ENCODE measurements around the gene VIPR2. TPM values are rescaled to one million over a fixed set of nuclear protein-coding genes. Genes with fewer than 3 reads are reported as not detected.
"Not testable (repeated sequence)": the region's sequence is repeated elsewhere in the genome, so short reads cannot be mapped to it uniquely, and the experiment has no call there.

The VIPR2 gene
- total and polyA plus RNA-seq, 7 experiments from 2014 or later = 0.27 to 1.3 (median 0.98) TPM; not detected in 4

DNA sequence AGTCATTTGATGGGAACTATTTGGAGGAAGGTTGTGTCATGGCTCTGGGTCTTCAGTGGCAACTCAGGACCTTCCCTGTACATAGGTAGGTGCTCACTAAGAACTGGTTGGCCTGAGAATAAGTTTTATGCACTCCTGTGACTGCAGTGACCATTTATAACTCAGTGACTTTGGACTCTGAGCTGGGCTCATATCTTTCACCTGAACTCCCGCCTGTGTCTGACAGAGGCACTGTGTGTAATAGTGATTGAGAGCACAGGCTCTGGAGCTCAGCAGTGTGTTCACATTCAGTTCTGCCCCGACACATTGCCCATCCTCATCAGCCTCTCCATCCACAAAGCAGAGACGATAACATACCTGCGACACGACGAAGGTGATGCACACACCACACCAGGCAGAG lies 34.6 kb upstream of the VIPR2 start:
- peaks cover 4 to 38% (median 10%) of the 10 kb centered on the region in 11 donors for H3K9me3 Mint-ChIP-seq
- H3K9me3 ChIP-seq (ENCODE audit: control insufficient read depth in 2 of 3, low read length in 3 of 3) = peaks cover 0 to 4% (median 3%) of the 10 kb centered on the region in 3 experiments
- no peak overlapping the region for H3K4me3 ChIP-seq (ENCODE audit: low read length)
- ChIA-PET CTCF (no interaction called here), POLR2A (no interaction called here)
- H3K36me3 ChIP-seq (ENCODE audit: control insufficient read depth in 2 of 3, insufficient read depth in 3 of 3, low read length in 3 of 3) = no peaks in the 10 kb centered on the region
- ATAC-seq (no peak), DNase-seq (no peak)
- no peak overlapping the region for H3K4me3 Mint-ChIP-seq
- peaks cover 0 to 5% (median 3%) of the 10 kb centered on the region in 5 donors for H3K36me3 Mint-ChIP-seq
- intact Hi-C loops (cut with micrococcal nuclease) = no loop called here
- peak overlapping the region in 1 of 9 donors; percentile 42 for H3K27ac Mint-ChIP-seq
- H3K27me3 Mint-ChIP-seq = peaks cover 7 to 34% (median 22%) of the 10 kb centered on the region in 5 donors
- H3K4me1 ChIP-seq (ENCODE audit: control insufficient read depth in 2 of 2, insufficient read depth in 2 of 2, low read length in 2 of 2) = peaks cover 14 to 15% of the 10 kb centered on the region in 2 donors
- peaks cover 7 to 20% (median 12%) of the 10 kb centered on the region in 7 donors for H3K4me1 Mint-ChIP-seq
- no peak overlapping the region for H3K27ac ChIP-seq (ENCODE audit: low read depth, low read length)
- no peaks in the 10 kb centered on the region for H3K27me3 ChIP-seq (ENCODE audit: control insufficient read depth in 2 of 2, insufficient read depth in 2 of 2, low read length in 2 of 2)

DNA sequence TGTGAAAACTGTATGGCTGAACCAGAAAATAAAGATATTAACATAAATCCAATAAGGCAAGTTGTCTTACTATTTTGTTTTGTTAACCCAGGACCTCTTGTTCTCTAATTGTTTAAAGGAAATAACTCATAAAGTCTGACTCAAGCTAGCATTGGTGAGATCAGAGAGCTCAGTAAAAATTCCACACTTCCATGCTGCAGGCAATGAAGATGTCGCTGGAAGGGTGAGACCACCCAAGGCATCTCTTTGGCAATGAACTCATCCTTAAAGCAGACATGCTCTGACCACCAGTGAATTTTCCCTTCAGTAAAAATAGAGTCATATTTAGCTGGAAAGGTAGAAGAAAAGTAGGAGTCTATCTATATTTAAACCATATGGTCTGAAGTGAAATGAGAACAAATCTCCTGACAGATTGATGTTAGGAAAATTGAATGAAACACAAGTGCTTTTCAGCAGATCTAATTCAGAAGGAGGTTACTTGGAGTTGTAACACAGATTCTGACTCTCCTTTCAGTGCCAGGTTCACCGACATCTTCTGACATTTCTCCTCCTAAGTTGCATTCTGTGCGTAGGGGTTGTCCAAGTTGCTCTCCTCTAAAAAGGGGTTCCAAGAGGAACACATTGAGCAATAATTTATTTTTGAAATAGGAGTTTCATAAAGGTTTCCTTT lies 32.8 kb upstream of the VIPR2 start:
- H3K27ac ChIP-seq (ENCODE audit: low read depth, low read length) = no peak overlapping the region
- Mint-ChIP-seq H3K4me1 (peaks cover 7 to 32% (median 24%) of the 10 kb centered on the region in 7 donors), H3K27ac (no peak overlapping the region), H3K4me3 (no peak overlapping the region), H3K27me3 (peaks cover 0 to 26% (median 11%) of the 10 kb centered on the region in 5 donors), H3K9me3 (peaks cover 7 to 42% (median 11%) of the 10 kb centered on the region in 11 donors), H3K36me3 (peaks cover 0 to 10% (median 0%) of the 10 kb centered on the region in 5 donors)
- peaks cover 0 to 4% (median 3%) of the 10 kb centered on the region in 3 experiments for H3K9me3 ChIP-seq (ENCODE audit: control insufficient read depth in 2 of 3, low read length in 3 of 3)
- ATAC-seq (no peak), DNase-seq (no peak)
- H3K4me3 ChIP-seq (ENCODE audit: low read length) = no peak overlapping the region
- H3K27me3 ChIP-seq (ENCODE audit: control insufficient read depth in 2 of 2, insufficient read depth in 2 of 2, low read length in 2 of 2) = no peaks in the 10 kb centered on the region
- H3K36me3 ChIP-seq (ENCODE audit: control insufficient read depth in 2 of 3, insufficient read depth in 3 of 3, low read length in 3 of 3) = no peaks in the 10 kb centered on the region
- ChIA-PET POLR2A (no interaction called here), CTCF (no interaction called here)
- intact Hi-C loops (cut with micrococcal nuclease) = no loop called here
- H3K4me1 ChIP-seq (ENCODE audit: control insufficient read depth in 2 of 2, insufficient read depth in 2 of 2, low read length in 2 of 2) = peaks cover 19 to 22% of the 10 kb centered on the region in 2 donors

DNA sequence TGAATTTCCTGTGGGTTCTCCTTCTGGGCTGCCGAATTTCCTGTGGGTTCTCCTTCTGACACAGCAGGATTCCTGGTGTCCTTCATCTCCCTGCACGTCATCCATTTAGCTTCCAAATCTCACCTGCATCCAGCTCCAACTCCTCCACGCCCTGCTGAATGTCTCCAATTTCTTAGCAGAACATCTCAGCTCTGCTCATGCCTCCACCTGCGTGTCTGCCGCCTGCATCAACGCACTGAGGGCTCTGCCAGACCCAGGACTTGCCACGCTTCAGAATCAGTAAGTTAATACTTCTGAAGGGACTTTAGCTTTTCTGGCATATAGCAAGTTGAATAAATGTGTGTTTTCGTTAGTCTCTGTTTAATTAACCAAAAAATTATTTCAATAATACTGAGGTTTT lies 31.1 kb upstream of the VIPR2 start:
- H3K27ac ChIP-seq (ENCODE audit: low read depth, low read length) = no peak overlapping the region
- Mint-ChIP-seq H3K27ac (peak overlapping the region in 8 of 9 donors; percentile 13 to 82 (median 54)), H3K4me1 (peaks cover 7 to 32% (median 24%) of the 10 kb centered on the region in 7 donors), H3K27me3 (peaks cover 0 to 21% (median 11%) of the 10 kb centered on the region in 5 donors), H3K4me3 (peak overlapping the region in 1 of 10 donors; percentile 41), H3K36me3 (peaks cover 0 to 10% (median 0%) of the 10 kb centered on the region in 5 donors), H3K9me3 (peaks cover 5 to 42% (median 11%) of the 10 kb centered on the region in 11 donors)
- POLR2A ChIA-PET = no interaction called here
- intact Hi-C loops (cut with micrococcal nuclease) = no loop called here
- no peak overlapping the region for H3K4me3 ChIP-seq (ENCODE audit: low read length)
- no peak for ATAC-seq
- peak in 1 of 9 donors; percentile 9 for DNase-seq
- no peaks in the 10 kb centered on the region for H3K27me3 ChIP-seq (ENCODE audit: control insufficient read depth in 2 of 2, insufficient read depth in 2 of 2, low read length in 2 of 2)
- peaks cover 0 to 4% (median 3%) of the 10 kb centered on the region in 3 experiments for H3K9me3 ChIP-seq (ENCODE audit: control insufficient read depth in 2 of 3, low read length in 3 of 3)
- no peaks in the 10 kb centered on the region for H3K36me3 ChIP-seq (ENCODE audit: control insufficient read depth in 2 of 3, insufficient read depth in 3 of 3, low read length in 3 of 3)
- CTCF ChIA-PET = no interaction called here
- H3K4me1 ChIP-seq (ENCODE audit: control insufficient read depth in 2 of 2, insufficient read depth in 2 of 2, low read length in 2 of 2) = peaks cover 19 to 22% of the 10 kb centered on the region in 2 donors

DNA sequence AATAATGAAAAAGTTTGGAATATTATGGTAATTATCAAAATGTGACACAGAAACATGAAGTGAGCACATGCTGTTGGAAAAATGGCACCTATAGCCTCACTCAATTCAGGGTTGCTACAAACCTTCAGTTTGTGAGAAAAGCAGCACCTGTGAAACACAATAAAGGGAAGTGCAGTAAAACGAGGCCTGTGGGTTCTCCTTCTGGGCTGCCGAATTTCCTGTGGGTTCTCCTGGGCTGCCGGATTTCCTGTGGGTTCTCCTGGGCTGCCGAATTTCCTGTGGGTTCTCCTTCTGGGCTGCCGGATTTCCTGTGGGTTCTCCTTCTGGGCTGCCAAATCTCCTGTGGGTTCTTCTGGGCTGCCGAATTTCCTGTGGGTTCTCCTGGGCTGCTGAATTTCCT lies 30.4 kb upstream of the VIPR2 start:
- H3K27me3 ChIP-seq (ENCODE audit: control insufficient read depth in 2 of 2, insufficient read depth in 2 of 2, low read length in 2 of 2); H3K9me3 ChIP-seq (ENCODE audit: control insufficient read depth in 2 of 3, low read length in 3 of 3); intact Hi-C loops (cut with micrococcal nuclease); H3K36me3 ChIP-seq (ENCODE audit: control insufficient read depth in 2 of 3, insufficient read depth in 3 of 3, low read length in 3 of 3); H3K36me3 Mint-ChIP-seq; H3K27ac ChIP-seq (ENCODE audit: low read depth, low read length); CTCF ChIA-PET; H3K4me3 ChIP-seq (ENCODE audit: low read length); POLR2A ChIA-PET: not testable (repeated sequence)
- DNase-seq (peak in 6 of 9 donors; percentile 12 to 22 (median 22)), ATAC-seq (peak; percentile 53)
- peak overlapping the region in 1 of 10 donors; percentile 12 for H3K4me3 Mint-ChIP-seq
- H3K4me1 ChIP-seq (ENCODE audit: control insufficient read depth in 2 of 2, insufficient read depth in 2 of 2, low read length in 2 of 2) = peaks cover 19 to 22% of the 10 kb centered on the region in 2 donors
- peaks cover 2 to 44% (median 8%) of the 10 kb centered on the region in 11 donors for H3K9me3 Mint-ChIP-seq
- H3K27me3 Mint-ChIP-seq = peaks cover 4 to 16% (median 6%) of the 10 kb centered on the region in 5 donors
- peaks cover 7 to 32% (median 24%) of the 10 kb centered on the region in 7 donors for H3K4me1 Mint-ChIP-seq
- H3K27ac Mint-ChIP-seq = peak overlapping the region in 4 of 9 donors; percentile 6 to 65 (median 35)

DNA sequence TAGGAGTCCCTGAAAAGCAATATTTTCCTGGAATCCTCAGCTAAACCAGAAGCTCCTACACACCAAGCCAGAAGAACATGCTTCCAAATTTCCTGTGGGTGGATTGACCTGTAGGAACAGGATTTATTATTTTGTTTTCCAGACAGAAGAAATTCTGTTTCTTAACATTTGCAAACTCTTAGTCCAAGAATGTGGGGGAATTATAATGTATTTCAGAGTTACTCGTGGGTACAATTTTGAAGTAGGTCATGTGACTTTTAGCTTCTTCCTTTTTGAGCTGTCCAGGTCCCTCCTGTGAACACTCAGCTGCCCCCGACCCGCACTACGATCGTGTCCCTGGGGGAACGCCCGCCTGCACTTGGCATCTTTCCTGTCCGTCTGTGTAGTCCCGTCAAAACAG lies 27.7 kb upstream of the VIPR2 start:
- DNase-seq (no peak), ATAC-seq (no peak)
- CTCF ChIA-PET = no interaction called here
- Mint-ChIP-seq H3K36me3 (peaks cover 0 to 10% (median 0%) of the 10 kb centered on the region in 5 donors), H3K27me3 (peaks cover 0 to 10% (median 3%) of the 10 kb centered on the region in 5 donors), H3K9me3 (peaks cover 1 to 40% (median 8%) of the 10 kb centered on the region in 11 donors), H3K4me1 (peaks cover 7 to 31% (median 24%) of the 10 kb centered on the region in 7 donors), H3K27ac (no peak overlapping the region), H3K4me3 (no peak overlapping the region)
- Histone ChIP-seq H3K27ac (ENCODE audit: low read depth, low read length) (no peak overlapping the region), H3K9me3 (ENCODE audit: control insufficient read depth in 2 of 3, low read length in 3 of 3) (peaks cover 0 to 4% (median 3%) of the 10 kb centered on the region in 3 experiments), H3K27me3 (ENCODE audit: control insufficient read depth in 2 of 2, insufficient read depth in 2 of 2, low read length in 2 of 2) (no peaks in the 10 kb centered on the region), H3K4me1 (ENCODE audit: control insufficient read depth in 2 of 2, insufficient read depth in 2 of 2, low read length in 2 of 2) (peaks cover 19 to 22% of the 10 kb centered on the region in 2 donors), H3K4me3 (ENCODE audit: low read length) (no peak overlapping the region), H3K36me3 (ENCODE audit: control insufficient read depth in 2 of 3, insufficient read depth in 3 of 3, low read length in 3 of 3) (no peaks in the 10 kb centered on the region)
- intact Hi-C loops (cut with micrococcal nuclease) = no loop called here
- POLR2A ChIA-PET = no interaction called here

DNA sequence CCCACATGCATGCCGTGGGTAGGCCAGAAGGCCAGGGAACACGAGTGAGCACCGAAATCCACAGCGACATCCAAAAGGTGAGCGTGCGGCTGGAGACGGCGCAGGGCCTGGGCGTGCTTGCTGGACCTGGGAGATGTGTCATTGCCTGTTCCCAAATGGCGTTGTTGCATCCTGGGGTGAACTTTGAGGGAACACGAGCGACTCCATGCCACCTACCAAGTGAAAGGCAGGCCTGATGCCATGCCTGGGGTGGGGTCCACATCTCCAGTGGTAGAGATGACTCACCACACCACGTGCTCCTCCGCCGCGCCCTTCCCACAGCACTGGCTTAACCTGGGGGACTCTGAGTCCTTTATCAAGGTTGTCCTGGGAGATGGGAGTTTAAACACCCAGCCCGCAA lies 24.7 kb upstream of the VIPR2 start:
- H3K4me3 ChIP-seq (ENCODE audit: low read length) = no peak overlapping the region
- DNase-seq = no peak
- H3K9me3 Mint-ChIP-seq = peaks cover 0 to 28% (median 4%) of the 10 kb centered on the region in 11 donors
- H3K27ac ChIP-seq (ENCODE audit: low read depth, low read length) = no peak overlapping the region
- ChIA-PET CTCF (no interaction called here), POLR2A (no interaction called here)
- ATAC-seq = no peak
- H3K4me3 Mint-ChIP-seq = no peak overlapping the region
- peaks cover 0 to 5% (median 0%) of the 10 kb centered on the region in 5 donors for H3K36me3 Mint-ChIP-seq
- H3K4me1 Mint-ChIP-seq = peaks cover under 1 to 13% (median 10%) of the 10 kb centered on the region in 7 donors
- H3K9me3 ChIP-seq (ENCODE audit: control insufficient read depth in 2 of 3, low read length in 3 of 3) = no peaks in the 10 kb centered on the region
- no peaks in the 10 kb centered on the region for H3K36me3 ChIP-seq (ENCODE audit: control insufficient read depth in 2 of 3, insufficient read depth in 3 of 3, low read length in 3 of 3)
- peaks cover 6 to 8% of the 10 kb centered on the region in 2 donors for H3K4me1 ChIP-seq (ENCODE audit: control insufficient read depth in 2 of 2, insufficient read depth in 2 of 2, low read length in 2 of 2)
- H3K27me3 ChIP-seq (ENCODE audit: control insufficient read depth in 2 of 2, insufficient read depth in 2 of 2, low read length in 2 of 2) = no peaks in the 10 kb centered on the region
- H3K27me3 Mint-ChIP-seq = peaks cover 0 to 10% (median 3%) of the 10 kb centered on the region in 5 donors
- no peak overlapping the region for H3K27ac Mint-ChIP-seq
- intact Hi-C loops (cut with micrococcal nuclease) = no loop called here
